ENCODE results near the gene TAF1A.

Gene TAF1A

DNA sequence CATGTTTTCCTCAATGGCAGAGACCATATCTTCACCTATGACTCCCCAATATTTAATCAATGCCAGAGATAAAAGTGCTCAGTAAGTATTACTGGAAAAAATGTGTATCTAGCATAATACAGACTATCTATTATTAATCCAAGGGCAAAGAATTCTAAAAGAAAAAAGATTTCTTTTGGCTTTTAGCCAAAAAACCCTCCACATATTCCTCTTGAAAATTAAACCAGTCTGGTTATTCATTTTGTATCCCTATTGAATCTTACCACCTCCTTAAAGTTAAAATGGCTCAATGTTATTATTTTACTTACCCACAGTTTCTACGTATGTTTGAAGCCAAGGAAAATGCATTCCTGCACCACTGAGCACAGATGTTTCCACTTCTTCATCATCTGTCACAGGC is 1.6 kb downstream of the TAF1A start:
- no peak for TF ChIP-seq CTCF (IDR thresholded peaks at IDR 0.05; ENCODE audit: unreplicated experiment in 3 of 3)
- Mint-ChIP-seq H3K27ac (no peak overlapping the region), H3K4me3 (peak overlapping the region; percentile 57 to 79 (median 74)), H3K9me3 (no peaks in the 10 kb centered on the region), H3K36me3 (ENCODE audit: low read depth) (peaks cover 39% of the 10 kb centered on the region), H3K4me1 (peaks cover 35% of the 10 kb centered on the region), H3K27me3 (ENCODE audit: low read depth) (no peaks in the 10 kb centered on the region)

- Mint-ChIP-seq H3K36me3 (ENCODE audit: low read depth) (peaks cover 52% of the 10 kb centered on the region), H3K4me3 (peak overlapping the region; percentile 47 to 69 (median 51)), H3K27ac (no peak overlapping the region), H3K9me3 (no peaks in the 10 kb centered on the region), H3K4me1 (peaks cover 35% of the 10 kb centered on the region), H3K27me3 (ENCODE audit: low read depth) (no peaks in the 10 kb centered on the region)
- TF ChIP-seq CTCF (IDR thresholded peaks at IDR 0.05; ENCODE audit: unreplicated experiment in 3 of 3): no peak
These were observed 2.9 kb downstream of the TAF1A start for GRCh38 chr1:222586842-222587241.

- H3K27ac Mint-ChIP-seq: no peak overlapping the region
- no peak overlapping the region for H3K4me3 Mint-ChIP-seq
- H3K36me3 Mint-ChIP-seq (ENCODE audit: low read depth): peaks cover 71% of the 10 kb centered on the region
- peaks cover 9% of the 10 kb centered on the region for H3K4me1 Mint-ChIP-seq
- H3K9me3 Mint-ChIP-seq: no peaks in the 10 kb centered on the region
- TF ChIP-seq CTCF (IDR thresholded peaks at IDR 0.05; ENCODE audit: unreplicated experiment in 3 of 3): no peak
- H3K27me3 Mint-ChIP-seq (ENCODE audit: low read depth): no peaks in the 10 kb centered on the region
These were observed 6.7 kb downstream of the TAF1A start for GRCh38 chr1:222583079-222583478.

- H3K9me3 Mint-ChIP-seq: no peaks in the 10 kb centered on the region
These were observed 7.5 kb downstream of the TAF1A start for GRCh38 chr1:222582099-222582774.

GRCh38 chr1:222579316-222579715 is 10.4 kb downstream of the TAF1A start:
- TF ChIP-seq CTCF (IDR thresholded peaks at IDR 0.05; ENCODE audit: unreplicated experiment in 3 of 3): no peak
- no peaks in the 10 kb centered on the region for H3K27me3 Mint-ChIP-seq (ENCODE audit: low read depth)
- no peaks in the 10 kb centered on the region for H3K4me1 Mint-ChIP-seq
- peaks cover 75% of the 10 kb centered on the region for H3K36me3 Mint-ChIP-seq (ENCODE audit: low read depth)
- no peak overlapping the region for H3K27ac Mint-ChIP-seq
- no peaks in the 10 kb centered on the region for H3K9me3 Mint-ChIP-seq
- no peak overlapping the region for H3K4me3 Mint-ChIP-seq

More at GRCh38 chr1:222582099-222582774, 7.5 kb downstream of the TAF1A start:
- peaks cover 69% of the 10 kb centered on the region for H3K36me3 Mint-ChIP-seq (ENCODE audit: low read depth)
- no peak overlapping the region for H3K27ac Mint-ChIP-seq
- no peak overlapping the region for H3K4me3 Mint-ChIP-seq
- H3K27me3 Mint-ChIP-seq (ENCODE audit: low read depth): no peaks in the 10 kb centered on the region
- H3K4me1 Mint-ChIP-seq: peaks cover 6% of the 10 kb centered on the region
- no peak for TF ChIP-seq CTCF (IDR thresholded peaks at IDR 0.05; ENCODE audit: unreplicated experiment in 3 of 3)

DNA sequence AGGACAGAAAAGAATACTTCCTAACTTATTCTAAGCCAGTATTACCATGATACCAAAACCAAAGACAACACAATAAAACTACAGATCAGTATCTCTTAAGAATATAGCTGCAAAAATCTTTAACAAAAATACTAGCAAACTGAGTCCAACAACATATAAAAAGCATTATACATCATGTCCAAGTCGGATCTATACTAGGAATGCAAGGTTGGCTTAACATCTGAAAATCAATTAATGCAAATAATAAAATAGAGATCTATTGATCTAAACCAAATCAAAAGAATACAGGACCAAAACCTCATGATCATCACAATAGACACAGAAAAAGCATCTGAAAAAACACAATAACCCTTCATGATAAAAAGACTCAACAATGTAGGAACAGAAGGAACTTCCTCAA is 18.9 kb downstream of the TAF1A start:
- H3K36me3 Mint-ChIP-seq (ENCODE audit: low read depth): peaks cover 80% of the 10 kb centered on the region
- H3K4me3 Mint-ChIP-seq: no peak overlapping the region
- no peaks in the 10 kb centered on the region for H3K4me1 Mint-ChIP-seq
- H3K27ac Mint-ChIP-seq: no peak overlapping the region
- no peak for TF ChIP-seq CTCF (IDR thresholded peaks at IDR 0.05; ENCODE audit: unreplicated experiment in 3 of 3)
- H3K9me3 Mint-ChIP-seq: peaks cover 11% of the 10 kb centered on the region
- no peaks in the 10 kb centered on the region for H3K27me3 Mint-ChIP-seq (ENCODE audit: low read depth)

All from nephron (organoid).